GM12872 (cell line): ENCODE data around the gene RYR2.

Source experiments
- CTCF ChIP-seq: IDR thresholded peaks from 3 replicates; pipeline ENCODE4 v1.5.1; 2011; ENCODE audit warnings: low read depth, mild to moderate bottlenecking, low read length, moderate library complexity; ENCODE audit not compliant: insufficient read depth

RYR2 gene

GRCh38 chr1:237640011-237640671 lies 598.2 kb downstream of the RYR2 start:
- TF ChIP-seq CTCF = no peak

- TF ChIP-seq CTCF = no peak
These were observed 599.0 kb downstream of the RYR2 start for GRCh38 chr1:237640966-237641365.

GRCh38 chr1:237650809-237651208 lies 608.8 kb downstream of the RYR2 start:
- no peak for TF ChIP-seq CTCF

- no peak for TF ChIP-seq CTCF
These were observed 613.8 kb downstream of the RYR2 start for GRCh38 chr1:237655778-237656177.

- no peak for TF ChIP-seq CTCF
These were observed 622.4 kb downstream of the RYR2 start for GRCh38 chr1:237664348-237664747.

- no peak for TF ChIP-seq CTCF
These were observed 628.3 kb downstream of the RYR2 start for GRCh38 chr1:237670302-237670701.

GRCh38 chr1:237671262-237671661 lies 629.3 kb downstream of the RYR2 start:
- TF ChIP-seq CTCF = no peak
